ENCODE data around the gene CHRNG.

DNA sequence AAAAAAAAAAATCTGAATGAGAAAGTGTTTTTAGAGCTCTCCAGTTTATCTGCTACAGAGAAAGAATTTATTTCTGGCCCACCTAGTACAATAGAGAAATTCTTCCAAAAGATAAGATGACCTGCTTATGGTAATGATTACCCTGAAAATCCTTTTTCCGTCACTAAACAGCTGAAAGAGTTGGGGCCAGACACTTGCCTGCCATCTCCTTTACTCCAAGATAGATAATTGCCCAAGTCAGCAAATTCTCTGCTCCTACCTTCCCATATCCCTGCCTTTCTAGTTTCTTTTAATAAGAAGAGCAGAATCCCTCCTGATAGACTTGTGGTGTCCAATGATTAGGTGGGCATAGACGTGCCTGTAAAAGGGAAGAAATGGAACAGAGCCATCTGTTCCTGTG is 39.1 kb downstream of the CHRNG start:
- TF ChIP-seq, protein P1, sequence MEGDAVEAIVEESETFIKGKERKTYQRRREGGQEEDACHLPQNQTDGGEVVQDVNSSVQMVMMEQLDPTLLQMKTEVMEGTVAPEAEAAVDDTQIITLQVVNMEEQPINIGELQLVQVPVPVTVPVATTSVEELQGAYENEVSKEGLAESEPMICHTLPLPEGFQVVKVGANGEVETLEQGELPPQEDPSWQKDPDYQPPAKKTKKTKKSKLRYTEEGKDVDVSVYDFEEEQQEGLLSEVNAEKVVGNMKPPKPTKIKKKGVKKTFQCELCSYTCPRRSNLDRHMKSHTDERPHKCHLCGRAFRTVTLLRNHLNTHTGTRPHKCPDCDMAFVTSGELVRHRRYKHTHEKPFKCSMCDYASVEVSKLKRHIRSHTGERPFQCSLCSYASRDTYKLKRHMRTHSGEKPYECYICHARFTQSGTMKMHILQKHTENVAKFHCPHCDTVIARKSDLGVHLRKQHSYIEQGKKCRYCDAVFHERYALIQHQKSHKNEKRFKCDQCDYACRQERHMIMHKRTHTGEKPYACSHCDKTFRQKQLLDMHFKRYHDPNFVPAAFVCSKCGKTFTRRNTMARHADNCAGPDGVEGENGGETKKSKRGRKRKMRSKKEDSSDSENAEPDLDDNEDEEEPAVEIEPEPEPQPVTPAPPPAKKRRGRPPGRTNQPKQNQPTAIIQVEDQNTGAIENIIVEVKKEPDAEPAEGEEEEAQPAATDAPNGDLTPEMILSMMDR (IDR thresholded peaks at IDR 0.05; ENCODE audit: borderline replicate concordance, extremely low read depth, low read length, poor library complexity, severe bottlenecking), result no peak
- TF ChIP-seq EZH2 (IDR thresholded peaks at IDR 0.05; ENCODE audit: borderline replicate concordance, low read depth, low read length, severe bottlenecking), result no peak
